GM18502 (cell line): ENCODE results near the gene CABLES1.

Source experiments
- ATAC-seq: cut with Tn5 transposase; IDR thresholded peaks from one replicate; pipeline ENCODE4 v1.9.1; 2021; ENCODE audit warnings: mild to moderate bottlenecking; ENCODE audit not compliant: unreplicated experiment, poor library complexity

The CABLES1 gene

GRCh38 chr18:23209796-23210195 is 74.5 kb downstream of the CABLES1 start:
- no peak for ATAC-seq

GRCh38 chr18:23210526-23210925 is 75.2 kb downstream of the CABLES1 start:
- ATAC-seq = no peak

- no peak for ATAC-seq
Observed at GRCh38 chr18:23211146-23211545, 75.9 kb downstream of the CABLES1 start.

GRCh38 chr18:23212161-23212560 is 76.9 kb downstream of the CABLES1 start:
- no peak for ATAC-seq

GRCh38 chr18:23213200-23213599 is 77.9 kb downstream of the CABLES1 start:
- no peak for ATAC-seq

- no peak for ATAC-seq
Observed at GRCh38 chr18:23217781-23218180, 82.5 kb downstream of the CABLES1 start.

GRCh38 chr18:23220355-23220754 is 85.1 kb downstream of the CABLES1 start:
- ATAC-seq = no peak

GRCh38 chr18:23223641-23224040 is 88.4 kb downstream of the CABLES1 start:
- no peak for ATAC-seq

- no peak for ATAC-seq
Observed at GRCh38 chr18:23225503-23225902, 90.2 kb downstream of the CABLES1 start.

GRCh38 chr18:23226391-23226790 is 91.1 kb downstream of the CABLES1 start:
- no peak for ATAC-seq

GRCh38 chr18:23226930-23227725 is 91.8 kb downstream of the CABLES1 start:
- no peak for ATAC-seq

GRCh38 chr18:23227726-23228070 is 92.4 kb downstream of the CABLES1 start:
- no peak for ATAC-seq

GRCh38 chr18:23228102-23229061 is 93.1 kb downstream of the CABLES1 start:
- ATAC-seq = peak; percentile 41

GRCh38 chr18:23229472-23229871 is 94.2 kb downstream of the CABLES1 start:
- no peak for ATAC-seq

GRCh38 chr18:23230686-23231085 is 95.4 kb downstream of the CABLES1 start:
- ATAC-seq = no peak

- peak; percentile 88 for ATAC-seq
Observed at GRCh38 chr18:23231340-23232021, 96.2 kb downstream of the CABLES1 start.

GRCh38 chr18:23232331-23232730 is 97.0 kb downstream of the CABLES1 start:
- ATAC-seq = no peak

- ATAC-seq = no peak
Observed at GRCh38 chr18:23234619-23235018, 99.3 kb downstream of the CABLES1 start.

- no peak for ATAC-seq
Observed at GRCh38 chr18:23235336-23235735, 100.1 kb downstream of the CABLES1 start.

GRCh38 chr18:23235860-23236259 is 100.6 kb downstream of the CABLES1 start:
- no peak for ATAC-seq
